Stimulated activated memory B cell treated with anti-CD40 and anti-IgM and Interleukin-4, amounts not matched to agents 10 μg/mL and 1 μg/mL and 100 μg/mL, for 72 hours (primary cell): Measurements from ENCODE around the gene ANTXR2.
A peak's percentile ranks its signal among the peaks of the same experiment; 100 is the strongest.
"Not testable (repeated sequence)": the region's sequence is repeated elsewhere in the genome, so short reads cannot be mapped to it uniquely, and the experiment has no call there.

Source experiments
- ATAC-seq: fragments of 150-1000 bp; cut with Tn5 transposase; 2 replicates; pipeline ENCODE4 v1.10.0; 2021
- H3K27ac Mint-ChIP-seq: one replicate; pipeline ENCODE4 v1.8.0; 2022; ENCODE audit warnings: mild to moderate bottlenecking, mixed read lengths
- H3K27me3 Mint-ChIP-seq: one replicate; pipeline ENCODE4 v1.8.0; 2022; ENCODE audit warnings: mixed read lengths
- H3K36me3 Mint-ChIP-seq: one replicate; pipeline ENCODE4 v1.8.0; 2022; ENCODE audit warnings: mixed read lengths
- H3K4me1 Mint-ChIP-seq: one replicate; pipeline ENCODE4 v1.8.0; 2022; ENCODE audit warnings: mixed read lengths
- H3K4me3 Mint-ChIP-seq: one replicate; pipeline ENCODE4 v1.8.0; 2022; ENCODE audit warnings: mild to moderate bottlenecking, moderate library complexity, mixed read lengths
- H3K9me3 Mint-ChIP-seq: one replicate; pipeline ENCODE4 v1.8.0; 2022; ENCODE audit warnings: mixed read lengths

The ANTXR2 gene

DNA sequence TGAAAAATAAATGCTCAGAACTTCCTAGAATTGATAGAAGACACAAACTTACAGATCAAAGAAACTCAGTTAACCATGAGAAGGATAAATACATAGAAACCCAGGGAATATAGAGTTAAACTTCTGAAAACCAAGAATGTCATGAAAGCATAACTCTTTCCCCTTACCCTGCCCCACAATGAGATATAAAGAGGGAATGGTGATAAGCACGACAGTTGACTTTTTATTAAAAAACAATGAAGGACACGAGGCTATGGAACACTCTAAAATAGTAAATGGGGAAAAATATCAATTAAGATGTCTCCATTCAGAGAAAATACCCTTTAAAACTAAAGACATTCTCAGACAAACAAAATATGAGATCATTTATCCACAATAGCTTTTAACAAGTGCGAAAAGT, 154.7 kb downstream of the ANTXR2 start:
- Mint-ChIP-seq H3K4me3 (no peak overlapping the region), H3K27me3 (no peaks in the 10 kb centered on the region), H3K36me3 (peaks cover 23% of the 10 kb centered on the region), H3K4me1 (peaks cover 29% of the 10 kb centered on the region), H3K27ac (no peak overlapping the region), H3K9me3 (no peaks in the 10 kb centered on the region)
- no peak for ATAC-seq

DNA sequence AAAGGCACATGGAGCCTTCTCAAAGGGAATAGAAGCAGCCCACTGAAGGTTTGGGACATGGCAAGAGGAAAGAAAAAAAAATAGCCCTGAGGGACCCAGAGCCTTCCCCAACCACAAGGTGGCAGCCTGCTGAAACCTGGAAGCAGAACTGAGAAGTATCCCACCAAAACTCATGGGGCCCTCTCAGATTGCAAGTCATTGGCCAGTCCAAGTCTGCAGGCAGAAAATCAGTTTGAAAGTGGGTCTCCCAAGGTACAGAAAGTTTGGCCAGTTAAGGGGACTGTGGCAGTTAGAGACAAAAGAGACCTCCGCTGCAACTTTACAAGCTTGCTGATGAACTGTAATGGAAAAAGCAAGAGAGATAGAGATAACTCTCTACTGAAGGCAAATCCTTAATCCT, 155.8 kb downstream of the ANTXR2 start:
- Mint-ChIP-seq H3K27me3 (no peaks in the 10 kb centered on the region), H3K36me3 (peaks cover 23% of the 10 kb centered on the region), H3K4me1 (peaks cover 29% of the 10 kb centered on the region), H3K27ac (no peak overlapping the region), H3K9me3 (no peaks in the 10 kb centered on the region), H3K4me3 (no peak overlapping the region)
- peak; percentile 31 for ATAC-seq

DNA sequence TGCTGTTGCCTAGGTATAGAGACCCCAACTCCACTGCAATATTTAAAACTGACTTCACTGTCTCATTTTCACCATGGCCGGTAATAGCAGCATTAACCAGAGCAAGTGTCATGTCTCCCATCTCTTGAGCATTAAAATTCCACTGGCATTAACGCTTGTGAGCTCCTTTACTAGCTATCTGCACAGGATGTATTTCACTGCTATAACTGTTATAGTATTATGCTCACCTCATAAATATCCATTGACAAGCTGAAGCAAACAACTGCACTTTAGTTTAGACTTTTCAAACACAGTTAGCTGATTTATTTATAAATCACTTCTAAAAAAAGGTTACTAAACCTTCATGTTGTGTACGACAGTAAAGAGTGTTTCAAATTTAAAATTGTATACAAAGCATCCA, 157.8 kb downstream of the ANTXR2 start:
- Mint-ChIP-seq H3K27me3 (no peaks in the 10 kb centered on the region), H3K4me1 (peaks cover 29% of the 10 kb centered on the region), H3K9me3 (no peaks in the 10 kb centered on the region), H3K4me3 (no peak overlapping the region), H3K36me3 (peaks cover 29% of the 10 kb centered on the region), H3K27ac (no peak overlapping the region)
- no peak for ATAC-seq

DNA sequence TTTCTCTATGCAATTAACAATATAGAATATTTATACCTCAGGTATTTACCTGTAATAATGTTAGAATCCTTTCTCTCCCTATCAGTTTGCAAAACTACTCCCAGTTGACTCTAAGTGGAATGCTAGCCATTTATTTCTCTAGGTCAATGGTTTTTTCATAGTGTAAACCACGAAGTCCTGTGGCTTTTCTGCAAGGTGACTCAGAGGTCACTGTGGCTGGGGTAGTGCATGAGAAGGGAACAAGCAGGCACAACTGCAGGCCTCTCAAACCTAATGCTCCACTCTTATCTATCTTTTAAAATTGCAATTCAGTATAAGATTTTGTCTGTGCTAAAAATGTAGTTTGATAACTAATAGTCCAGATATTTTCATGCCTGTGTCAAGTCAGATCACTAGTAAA, 159.4 kb downstream of the ANTXR2 start:
- H3K9me3 Mint-ChIP-seq, result no peaks in the 10 kb centered on the region
- no peak overlapping the region for H3K4me3 Mint-ChIP-seq
- ATAC-seq, result no peak
- no peak overlapping the region for H3K27ac Mint-ChIP-seq
- peaks cover 23% of the 10 kb centered on the region for H3K4me1 Mint-ChIP-seq
- no peaks in the 10 kb centered on the region for H3K27me3 Mint-ChIP-seq
- H3K36me3 Mint-ChIP-seq, result peaks cover 27% of the 10 kb centered on the region

DNA sequence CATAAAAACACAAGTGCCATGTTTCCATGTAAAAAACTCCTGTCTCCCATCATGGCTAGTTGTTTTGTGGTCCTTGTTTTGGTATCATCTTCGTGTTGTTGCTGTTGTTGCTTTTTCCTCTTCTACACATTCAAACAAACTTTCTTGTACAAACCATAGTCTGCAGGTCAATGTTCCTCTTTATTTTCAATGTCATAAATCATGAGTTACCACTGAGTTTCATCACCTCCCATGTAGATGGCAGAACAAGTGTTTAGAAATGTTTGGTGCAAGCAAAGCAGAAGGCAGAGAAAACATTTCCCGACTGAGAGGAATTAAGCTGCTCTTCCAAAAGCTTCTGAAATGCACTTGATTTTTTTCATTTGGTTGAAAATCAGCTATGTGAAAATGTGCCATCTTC, 166.0 kb downstream of the ANTXR2 start:
- H3K4me1 Mint-ChIP-seq, result no peaks in the 10 kb centered on the region
- H3K27ac Mint-ChIP-seq, result no peak overlapping the region
- H3K9me3 Mint-ChIP-seq, result no peaks in the 10 kb centered on the region
- H3K4me3 Mint-ChIP-seq, result no peak overlapping the region
- no peaks in the 10 kb centered on the region for H3K27me3 Mint-ChIP-seq
- H3K36me3 Mint-ChIP-seq, result peaks cover 40% of the 10 kb centered on the region
- ATAC-seq, result no peak

DNA sequence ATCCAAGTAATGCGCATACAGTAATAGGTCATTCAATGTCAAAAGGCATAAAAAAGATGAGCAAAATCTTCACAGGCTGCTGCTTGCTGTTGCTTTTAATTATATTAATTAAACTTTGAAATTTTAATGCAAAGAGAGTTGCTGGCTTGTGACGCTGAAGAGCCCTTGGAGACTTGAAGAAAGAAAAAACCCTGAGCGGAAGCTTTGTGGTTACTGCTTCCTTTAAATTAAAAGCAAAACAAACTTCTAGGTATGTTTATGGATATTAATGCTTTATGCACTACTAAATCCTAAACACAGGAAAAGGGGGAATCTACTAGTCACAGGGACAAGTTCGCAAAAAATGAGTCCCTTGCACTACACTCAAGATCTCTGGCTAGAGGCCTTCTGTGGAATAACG, 166.7 kb downstream of the ANTXR2 start:
- ATAC-seq, result no peak
- no peaks in the 10 kb centered on the region for H3K27me3 Mint-ChIP-seq
- H3K4me3 Mint-ChIP-seq, result no peak overlapping the region
- peaks cover 40% of the 10 kb centered on the region for H3K36me3 Mint-ChIP-seq
- no peaks in the 10 kb centered on the region for H3K9me3 Mint-ChIP-seq
- H3K27ac Mint-ChIP-seq, result no peak overlapping the region
- no peaks in the 10 kb centered on the region for H3K4me1 Mint-ChIP-seq

DNA sequence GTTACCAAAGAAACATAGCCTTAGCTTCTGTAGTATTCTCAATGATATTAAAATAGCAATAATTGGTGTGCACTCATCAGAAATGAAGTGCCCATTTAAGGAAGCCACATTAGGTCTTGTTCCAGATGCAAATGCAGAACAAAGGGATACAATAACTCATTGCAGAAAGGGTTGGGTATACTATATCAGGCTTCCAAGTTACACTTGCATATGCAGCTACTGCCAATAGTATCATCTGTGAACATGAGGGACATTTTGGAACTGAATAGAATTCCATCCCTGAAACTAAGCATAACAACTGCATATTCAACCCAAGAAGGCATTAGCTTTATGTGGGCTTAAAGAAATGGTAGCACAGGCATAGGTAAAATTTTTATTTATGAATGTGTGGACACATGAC, 167.8 kb downstream of the ANTXR2 start:
- H3K27me3 Mint-ChIP-seq, result no peaks in the 10 kb centered on the region
- H3K4me1 Mint-ChIP-seq, result no peaks in the 10 kb centered on the region
- H3K4me3 Mint-ChIP-seq, result no peak overlapping the region
- H3K27ac Mint-ChIP-seq, result no peak overlapping the region
- no peaks in the 10 kb centered on the region for H3K9me3 Mint-ChIP-seq
- no peak for ATAC-seq
- peaks cover 34% of the 10 kb centered on the region for H3K36me3 Mint-ChIP-seq

DNA sequence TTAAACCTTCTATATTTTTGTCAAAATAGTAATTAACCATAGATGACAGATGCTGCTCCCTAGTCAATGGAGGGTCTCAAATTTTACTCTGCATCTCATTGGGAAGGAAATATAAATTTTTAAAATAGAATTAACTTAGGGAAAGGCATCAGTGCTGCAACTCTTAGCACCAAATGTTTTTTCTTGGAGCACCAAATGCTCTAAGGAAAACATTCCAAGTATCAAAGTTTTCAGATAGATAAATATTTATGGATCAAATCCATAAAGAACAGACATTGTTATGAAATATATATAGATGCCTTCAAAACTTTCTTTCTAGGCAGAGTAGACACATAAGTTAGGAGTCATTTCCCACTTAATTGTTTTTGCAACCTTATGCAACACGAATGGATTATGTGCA, 168.7 kb downstream of the ANTXR2 start:
- Mint-ChIP-seq H3K27me3 (no peaks in the 10 kb centered on the region), H3K4me3 (no peak overlapping the region), H3K36me3 (peaks cover 34% of the 10 kb centered on the region), H3K27ac (no peak overlapping the region), H3K4me1 (no peaks in the 10 kb centered on the region), H3K9me3 (no peaks in the 10 kb centered on the region)
- ATAC-seq, result no peak

DNA sequence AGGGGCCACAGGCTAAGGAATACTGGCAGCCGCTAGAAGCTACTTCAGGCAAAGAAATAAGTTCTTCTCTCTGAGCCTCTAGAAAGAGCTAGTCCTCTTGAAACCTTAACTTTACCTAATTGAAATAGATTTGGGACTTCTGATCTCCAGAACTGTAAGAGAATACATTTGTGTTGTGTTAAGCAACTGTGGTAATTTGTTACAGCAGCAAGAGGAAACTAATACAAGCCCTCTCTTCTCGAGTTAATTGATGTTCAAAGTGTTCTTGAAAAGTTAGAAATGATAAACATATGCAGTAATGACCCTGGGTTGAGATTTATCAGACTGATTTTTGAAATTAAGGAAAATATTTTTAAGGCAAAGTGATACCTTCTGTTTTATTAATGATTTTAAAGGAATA, 172.8 kb downstream of the ANTXR2 start:
- no peaks in the 10 kb centered on the region for H3K4me1 Mint-ChIP-seq
- no peak overlapping the region for H3K27ac Mint-ChIP-seq
- no peak overlapping the region for H3K4me3 Mint-ChIP-seq
- ATAC-seq, result no peak
- no peaks in the 10 kb centered on the region for H3K27me3 Mint-ChIP-seq
- H3K36me3 Mint-ChIP-seq, result no peaks in the 10 kb centered on the region
- H3K9me3 Mint-ChIP-seq, result peaks cover 2% of the 10 kb centered on the region

DNA sequence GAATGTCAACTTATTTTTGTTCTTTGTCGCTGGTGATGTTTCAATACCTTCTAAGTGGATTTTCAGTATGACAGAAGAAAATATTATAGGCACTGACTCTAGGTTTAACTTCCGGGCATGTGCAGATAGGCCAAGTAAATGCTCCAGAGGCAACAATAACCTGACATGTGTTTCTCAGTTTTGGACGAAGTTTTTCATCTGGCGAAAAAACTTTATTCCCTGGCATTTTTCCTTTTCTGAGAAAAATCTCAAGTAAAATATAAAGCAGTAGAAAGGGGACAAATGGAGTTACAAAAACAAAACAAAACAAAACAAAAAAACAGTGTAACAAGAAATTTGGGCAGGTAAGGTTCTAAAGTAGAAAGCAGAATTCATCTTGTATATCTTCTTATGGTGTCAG, 173.5 kb downstream of the ANTXR2 start:
- ATAC-seq, result no peak
- no peaks in the 10 kb centered on the region for H3K4me1 Mint-ChIP-seq
- H3K9me3 Mint-ChIP-seq, result peaks cover 2% of the 10 kb centered on the region
- no peaks in the 10 kb centered on the region for H3K36me3 Mint-ChIP-seq
- no peaks in the 10 kb centered on the region for H3K27me3 Mint-ChIP-seq
- H3K4me3 Mint-ChIP-seq, result no peak overlapping the region
- no peak overlapping the region for H3K27ac Mint-ChIP-seq

DNA sequence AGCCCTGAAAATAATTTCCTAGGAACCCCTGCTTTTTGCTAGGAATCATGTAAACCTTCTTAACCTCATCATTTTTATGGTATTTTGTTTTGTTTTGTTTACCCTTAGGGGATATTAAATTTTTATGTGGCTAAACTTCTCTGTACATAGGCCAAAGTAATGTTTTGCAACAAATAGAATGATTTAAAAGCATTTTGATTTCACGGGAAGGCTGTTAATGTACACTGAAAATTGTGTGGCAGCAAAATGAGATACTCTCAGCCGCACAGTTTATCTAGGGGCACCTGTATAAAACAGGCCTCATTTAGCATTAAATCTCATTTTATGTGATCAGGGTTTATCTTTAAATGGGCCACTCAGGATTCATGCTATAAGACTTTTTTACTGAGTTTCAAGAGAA, 175.0 kb downstream of the ANTXR2 start:
- no peaks in the 10 kb centered on the region for H3K4me1 Mint-ChIP-seq
- H3K27me3 Mint-ChIP-seq, result no peaks in the 10 kb centered on the region

DNA sequence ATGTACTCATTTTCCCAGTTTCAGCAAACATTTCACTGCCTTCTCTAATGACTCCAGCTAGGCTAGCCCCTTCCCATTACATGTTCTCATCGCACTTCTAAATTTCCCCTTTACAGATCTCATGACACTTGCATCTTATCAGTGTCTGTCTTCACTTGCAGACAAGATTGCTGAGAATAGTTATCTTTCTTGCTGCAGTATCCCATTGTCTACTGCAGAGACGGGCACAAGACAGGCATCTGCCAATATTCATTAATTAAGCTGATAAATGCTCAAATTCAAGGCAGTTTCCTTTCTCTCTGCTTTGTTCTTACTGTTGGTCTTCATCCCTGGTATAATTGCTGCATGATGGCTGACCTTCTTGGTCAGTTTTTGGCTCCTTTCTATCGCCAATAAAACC, 175.9 kb downstream of the ANTXR2 start:
- no peaks in the 10 kb centered on the region for H3K27me3 Mint-ChIP-seq
- H3K9me3 Mint-ChIP-seq, result peaks cover 2% of the 10 kb centered on the region
- no peaks in the 10 kb centered on the region for H3K36me3 Mint-ChIP-seq
- no peak for ATAC-seq
- H3K4me1 Mint-ChIP-seq, result no peaks in the 10 kb centered on the region
- H3K27ac Mint-ChIP-seq, result no peak overlapping the region
- no peak overlapping the region for H3K4me3 Mint-ChIP-seq

More for the DNA sequence above, 175.0 kb downstream of the ANTXR2 start:
- no peaks in the 10 kb centered on the region for H3K36me3 Mint-ChIP-seq
- no peak overlapping the region for H3K27ac Mint-ChIP-seq
- H3K9me3 Mint-ChIP-seq, result peaks cover 2% of the 10 kb centered on the region
- H3K4me3 Mint-ChIP-seq, result no peak overlapping the region
- no peak for ATAC-seq

DNA sequence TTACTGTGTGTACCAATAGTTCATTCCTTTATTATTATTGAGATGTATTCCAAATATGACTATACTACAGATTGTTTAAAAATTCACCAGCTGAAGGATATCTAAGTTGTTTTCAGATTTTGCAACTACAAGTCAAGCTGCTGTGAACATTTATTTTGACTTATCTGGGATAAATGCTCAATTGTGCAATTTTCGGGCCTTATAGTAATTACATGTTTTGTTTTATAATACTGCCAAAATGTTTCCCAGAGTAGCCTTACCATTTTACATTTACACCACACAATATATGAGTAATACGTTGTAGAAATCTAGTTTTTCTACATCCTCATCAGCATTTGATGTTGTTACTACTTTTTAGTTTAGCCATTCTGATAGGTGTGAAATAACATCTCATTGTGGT, 179.6 kb downstream of the ANTXR2 start:
- no peaks in the 10 kb centered on the region for H3K27me3 Mint-ChIP-seq
- no peak for ATAC-seq
- no peak overlapping the region for H3K4me3 Mint-ChIP-seq
- H3K36me3 Mint-ChIP-seq, result no peaks in the 10 kb centered on the region
- no peaks in the 10 kb centered on the region for H3K4me1 Mint-ChIP-seq
- H3K9me3 Mint-ChIP-seq, result peaks cover 5% of the 10 kb centered on the region
- no peak overlapping the region for H3K27ac Mint-ChIP-seq

DNA sequence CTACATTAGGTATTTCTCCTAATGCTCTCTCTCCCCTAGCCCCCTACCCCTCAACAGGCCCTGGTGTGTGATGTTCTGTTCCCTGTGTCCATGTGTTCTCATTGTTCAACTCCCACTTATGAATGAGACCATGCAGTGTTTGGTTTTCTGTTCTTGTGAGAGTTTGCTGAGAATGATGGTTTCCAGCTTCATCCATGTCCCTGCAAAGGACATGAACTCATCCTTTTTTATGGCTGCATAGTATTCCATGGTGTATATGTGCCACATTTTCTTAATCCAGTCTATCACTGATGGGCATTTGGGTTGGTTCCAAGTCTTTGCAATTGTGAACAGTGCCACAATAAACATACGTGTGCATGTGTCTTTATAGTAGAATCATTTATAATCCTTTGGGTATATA, 184.0 kb downstream of the ANTXR2 start:
- not testable (repeated sequence) for H3K4me3 Mint-ChIP-seq

DNA sequence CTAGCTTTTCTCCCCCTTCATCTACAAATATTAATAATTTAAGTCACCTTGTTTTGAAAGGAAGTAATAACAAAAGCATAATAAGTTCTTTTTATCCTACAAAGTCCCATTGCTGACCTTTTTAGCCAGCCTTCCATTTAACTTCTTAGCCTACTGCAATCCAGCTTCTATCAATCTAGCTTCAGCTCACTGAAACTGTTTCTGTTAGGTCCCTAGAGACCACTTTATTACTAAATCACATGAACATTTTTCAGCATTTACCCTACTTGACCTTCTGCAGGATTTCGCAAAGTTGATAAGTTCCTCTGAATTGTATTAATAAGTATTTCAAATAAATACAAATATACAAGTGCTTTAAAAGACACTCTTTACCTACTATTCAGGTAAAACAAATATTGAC, 186.5 kb downstream of the ANTXR2 start:
- no peak overlapping the region for H3K27ac Mint-ChIP-seq
- no peak overlapping the region for H3K4me3 Mint-ChIP-seq
- H3K36me3 Mint-ChIP-seq, result no peaks in the 10 kb centered on the region
- H3K4me1 Mint-ChIP-seq, result no peaks in the 10 kb centered on the region
- no peak for ATAC-seq
- no peaks in the 10 kb centered on the region for H3K27me3 Mint-ChIP-seq
- H3K9me3 Mint-ChIP-seq, result peaks cover 4% of the 10 kb centered on the region

More for the DNA sequence above, 184.0 kb downstream of the ANTXR2 start:
- H3K4me1 Mint-ChIP-seq, H3K27ac Mint-ChIP-seq, H3K36me3 Mint-ChIP-seq, ATAC-seq, H3K27me3 Mint-ChIP-seq, H3K9me3 Mint-ChIP-seq: not testable (repeated sequence)

DNA sequence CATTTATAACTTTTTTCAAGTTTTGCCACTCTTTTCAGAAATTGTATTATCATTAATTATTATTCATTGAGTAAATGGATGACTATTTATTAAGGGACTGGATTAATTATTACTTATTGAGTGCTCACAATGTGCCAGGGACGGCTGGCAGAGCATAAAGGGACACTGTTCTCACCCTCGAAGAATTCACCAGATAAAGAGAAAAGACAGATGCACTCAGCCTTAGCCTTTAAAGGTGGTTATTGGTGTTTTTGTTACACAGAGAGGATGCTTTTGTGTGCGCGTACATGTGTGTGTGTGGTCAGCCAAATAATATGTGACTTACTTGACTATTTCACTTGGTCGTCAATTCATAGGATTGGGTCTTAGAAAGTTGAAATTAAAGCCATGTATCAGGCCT, 187.0 kb downstream of the ANTXR2 start:
- no peaks in the 10 kb centered on the region for H3K27me3 Mint-ChIP-seq
- H3K36me3 Mint-ChIP-seq, result no peaks in the 10 kb centered on the region
- no peaks in the 10 kb centered on the region for H3K4me1 Mint-ChIP-seq
- ATAC-seq, result no peak
- H3K27ac Mint-ChIP-seq, result no peak overlapping the region
- no peak overlapping the region for H3K4me3 Mint-ChIP-seq
- peaks cover 4% of the 10 kb centered on the region for H3K9me3 Mint-ChIP-seq

DNA sequence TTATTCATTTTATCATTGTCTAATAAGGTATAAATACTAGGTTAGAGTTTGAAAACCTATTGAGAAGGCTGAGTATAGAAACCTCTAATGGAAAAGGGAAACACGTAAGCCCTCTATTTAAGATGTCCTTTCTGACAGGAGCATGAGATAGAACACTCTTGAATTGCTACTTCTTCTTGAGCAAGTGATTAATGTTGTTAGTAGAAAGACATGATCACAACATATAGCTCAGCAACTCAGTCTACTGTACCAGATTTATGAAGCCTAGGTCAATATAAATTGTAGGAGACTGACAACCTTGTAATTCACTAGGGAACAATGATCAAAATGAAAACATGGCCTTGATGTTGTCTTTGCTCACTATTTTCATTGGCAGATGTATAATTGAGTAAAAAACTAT, 189.7 kb downstream of the ANTXR2 start:
- ATAC-seq, result no peak
- H3K27me3 Mint-ChIP-seq, result no peaks in the 10 kb centered on the region
- peaks cover 2% of the 10 kb centered on the region for H3K9me3 Mint-ChIP-seq
- H3K36me3 Mint-ChIP-seq, result no peaks in the 10 kb centered on the region
- no peaks in the 10 kb centered on the region for H3K4me1 Mint-ChIP-seq
- H3K27ac Mint-ChIP-seq, result no peak overlapping the region
- H3K4me3 Mint-ChIP-seq, result no peak overlapping the region
